Prostate gland (tissue), 2 donors: ENCODE data around the gene U2AF2. TPM values are rescaled to one million over a fixed set of nuclear protein-coding genes. Genes with fewer than 3 reads are reported as not detected.

Source experiments
- DNase-seq: peaks from one replicate; pipeline ENCODE4 v3.0.0-alpha.2; 2019; ENCODE audit warnings: low spot score
- H3K27ac ChIP-seq, 2 donors: fragments of 200-600 bp; sonication (generic); 2 replicates each; pipeline ENCODE4 v1.5.1; 2017 to 2019
- H3K27me3 ChIP-seq: fragments of 200-600 bp; sonication (generic); replicated peaks from 2 replicates; pipeline ENCODE4 v1.5.1; 2019; ENCODE audit not compliant: insufficient read depth
- H3K36me3 ChIP-seq, 2 donors: fragments of 200-600 bp; sonication (generic); 1 replicate in 1 of 2; 2 replicates in 1 of 2; pipeline versions ENCODE4 v1.5.1 to v1.8.1; 2017 to 2019
- H3K4me1 ChIP-seq: fragments of 200-600 bp; sonication (generic); replicated peaks from 2 replicates; pipeline ENCODE4 v1.5.1; 2019
- H3K4me3 ChIP-seq, 2 donors: fragments of 200-600 bp; sonication (generic); 2 replicates each; pipeline ENCODE4 v1.5.1; 2017 to 2019
- H3K9me3 ChIP-seq: fragments of 200-600 bp; sonication (generic); 2 replicates; pipeline ENCODE4 v1.5.1; 2017
- POLR2A ChIP-seq: fragments of 450-650 bp; IDR thresholded peaks from one replicate; pipeline ENCODE4 v1.6.1; 2016; ENCODE audit warnings: antibody characterized with exemption, mild to moderate bottlenecking
- POLR2AphosphoS5 ChIP-seq: sonication (generic); formaldehyde crosslinking; IDR thresholded peaks from one replicate; pipeline ENCODE4 v1.6.1; 2017; ENCODE audit warnings: antibody characterized with exemption
- WGBS: methylation state at CpG from one replicate; pipeline ENCODE4 v1.1.5; 2018; 5-methylcytosine and 5-hydroxymethylcytosine counted together
- intact Hi-C: fragments of 100-400 bp; cut with DNase I; formaldehyde crosslinking; loops from one replicate; pipeline ENCODE4 v1.14.2; 2022
- total RNA-seq, 2 donors: library from RNA; depleted of rRNA; stranded (reverse); fragments of >200 nt; gene quantifications; one replicate each; pipeline ENCODE4 v1.1.0, GENCODE V29; 2016
- TF ChIP-seq, protein P1 (sequence below), 4 experiments: fragments of 200-600 bp in 2 of 4; fragments of 450-650 bp in 2 of 4; sonication (generic) in 2 of 4; IDR thresholded peaks; 1 replicate in 3 of 4; 2 replicates in 1 of 4; pipeline ENCODE4 v1.5.1; 2016 to 2019; ENCODE audit warnings: antibody characterized with exemption in 4 of 4, mild to moderate bottlenecking in 2 of 4, moderate library complexity in 2 of 4

U2AF2 gene
- total RNA-seq, 2 donors from 2014 or later: 99.2 to 224 TPM

GRCh38 chr19:55687281-55688201 lies 32.7 kb downstream of the U2AF2 start:
- TF ChIP-seq, protein P1, sequence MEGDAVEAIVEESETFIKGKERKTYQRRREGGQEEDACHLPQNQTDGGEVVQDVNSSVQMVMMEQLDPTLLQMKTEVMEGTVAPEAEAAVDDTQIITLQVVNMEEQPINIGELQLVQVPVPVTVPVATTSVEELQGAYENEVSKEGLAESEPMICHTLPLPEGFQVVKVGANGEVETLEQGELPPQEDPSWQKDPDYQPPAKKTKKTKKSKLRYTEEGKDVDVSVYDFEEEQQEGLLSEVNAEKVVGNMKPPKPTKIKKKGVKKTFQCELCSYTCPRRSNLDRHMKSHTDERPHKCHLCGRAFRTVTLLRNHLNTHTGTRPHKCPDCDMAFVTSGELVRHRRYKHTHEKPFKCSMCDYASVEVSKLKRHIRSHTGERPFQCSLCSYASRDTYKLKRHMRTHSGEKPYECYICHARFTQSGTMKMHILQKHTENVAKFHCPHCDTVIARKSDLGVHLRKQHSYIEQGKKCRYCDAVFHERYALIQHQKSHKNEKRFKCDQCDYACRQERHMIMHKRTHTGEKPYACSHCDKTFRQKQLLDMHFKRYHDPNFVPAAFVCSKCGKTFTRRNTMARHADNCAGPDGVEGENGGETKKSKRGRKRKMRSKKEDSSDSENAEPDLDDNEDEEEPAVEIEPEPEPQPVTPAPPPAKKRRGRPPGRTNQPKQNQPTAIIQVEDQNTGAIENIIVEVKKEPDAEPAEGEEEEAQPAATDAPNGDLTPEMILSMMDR (IDR thresholded peaks at IDR 0.05): no peak
- no peak for TF ChIP-seq POLR2A
- no peak for TF ChIP-seq POLR2AphosphoS5
- no peak overlapping the region for H3K4me3 ChIP-seq
- DNase-seq: no peak
- intact Hi-C loops: no loop called here
- no peaks in the 10 kb centered on the region for H3K9me3 ChIP-seq
- peaks cover 0 to 22% of the 10 kb centered on the region in 2 donors for H3K36me3 ChIP-seq
- no peak overlapping the region for H3K27ac ChIP-seq
- no peaks in the 10 kb centered on the region for H3K27me3 ChIP-seq
- 89% methylated on average over 22 of the region's 22 CpGs for WGBS
- peaks cover 6% of the 10 kb centered on the region for H3K4me1 ChIP-seq

DNA sequence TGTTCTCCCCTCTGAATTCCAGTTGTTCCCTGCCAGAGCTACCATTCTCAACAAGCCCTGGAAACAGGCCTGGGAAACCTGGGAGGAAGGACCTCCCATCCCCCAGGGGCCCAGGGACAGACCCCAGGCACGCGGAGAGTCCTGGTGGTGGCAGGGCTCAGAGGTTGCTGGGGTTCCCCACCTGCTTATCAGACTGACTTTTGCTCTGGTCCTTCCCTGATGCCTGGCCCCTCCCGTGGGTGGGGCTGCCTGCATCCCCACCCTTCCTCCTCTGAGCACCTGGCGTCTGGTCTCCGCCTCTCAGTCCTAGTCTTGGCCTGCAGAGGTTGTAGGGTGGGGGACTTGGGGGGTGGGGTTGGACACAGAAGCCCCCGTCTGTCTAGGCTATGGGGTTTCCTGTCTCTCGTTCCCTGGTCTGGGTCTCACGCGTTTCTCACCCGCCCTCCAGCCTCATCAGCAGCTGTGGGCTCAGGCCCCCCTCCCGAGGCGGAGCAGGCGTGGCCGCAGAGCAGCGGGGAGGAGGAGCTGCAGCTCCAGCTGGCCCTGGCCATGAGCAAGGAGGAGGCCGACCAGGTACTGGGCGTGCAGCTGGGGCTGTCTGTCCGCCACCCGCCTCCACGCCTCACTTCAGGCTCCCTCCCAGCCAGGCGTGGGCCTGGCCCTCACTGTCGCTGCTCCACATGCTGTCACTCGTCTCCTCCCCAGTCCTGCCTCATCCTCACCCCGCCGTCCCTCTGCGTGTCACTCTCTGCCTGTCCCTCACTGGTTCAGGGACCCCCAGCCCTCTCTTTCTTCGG lies 33.8 kb downstream of the U2AF2 start:
- Histone ChIP-seq H3K9me3 (no peaks in the 10 kb centered on the region), H3K27me3 (no peaks in the 10 kb centered on the region), H3K36me3 (peaks cover 2 to 32% of the 10 kb centered on the region in 2 donors), H3K4me3 (no peak overlapping the region), H3K27ac (no peak overlapping the region), H3K4me1 (peaks cover 6% of the 10 kb centered on the region)
- DNase-seq: no peak
- WGBS: 62% methylated on average over 27 of the region's 27 CpGs
- TF ChIP-seq, protein P1 (IDR thresholded peaks at IDR 0.05): no peak
- TF ChIP-seq POLR2AphosphoS5 (no peak), POLR2A (no peak)
- intact Hi-C loops: no loop called here

DNA sequence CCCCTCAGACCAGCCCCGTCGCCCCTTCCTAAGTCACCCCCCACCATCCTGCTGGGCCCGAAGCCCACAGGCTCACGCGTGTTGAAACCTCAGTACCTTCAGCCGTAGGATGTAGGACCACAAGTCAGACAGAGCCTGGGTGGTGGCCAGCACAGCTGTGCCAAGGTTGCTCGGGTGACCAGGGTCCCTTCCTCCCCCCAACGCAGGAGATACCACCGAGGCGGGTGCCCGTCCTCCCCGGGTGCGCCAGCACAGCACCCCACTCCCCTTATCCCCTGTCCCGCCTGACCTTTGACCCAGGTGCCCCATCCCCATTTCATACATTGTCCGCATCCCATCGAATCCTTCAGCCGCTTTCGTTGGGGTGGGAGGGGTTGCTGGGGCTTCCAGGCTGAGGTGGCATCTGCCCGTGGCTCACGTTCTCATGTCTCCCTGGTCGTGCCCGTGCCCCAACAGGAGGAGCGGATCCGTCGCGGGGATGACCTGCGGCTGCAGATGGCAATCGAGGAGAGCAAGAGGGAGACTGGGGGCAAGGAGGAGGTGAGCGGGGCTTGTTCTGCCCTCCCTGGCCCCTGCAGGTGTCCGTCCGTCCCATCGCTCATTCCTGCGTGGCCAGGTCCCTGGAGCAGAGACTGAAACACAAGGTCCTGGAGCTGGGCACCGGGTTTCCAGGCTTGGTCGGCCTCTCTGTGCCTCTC lies 34.7 kb downstream of the U2AF2 start:
- TF ChIP-seq, protein P1 (IDR thresholded peaks at IDR 0.05): no peak
- TF ChIP-seq POLR2AphosphoS5: no peak
- no peak for TF ChIP-seq POLR2A
- no peak for DNase-seq
- Histone ChIP-seq H3K9me3 (no peaks in the 10 kb centered on the region), H3K27ac (no peak overlapping the region), H3K27me3 (no peaks in the 10 kb centered on the region), H3K4me3 (no peak overlapping the region), H3K4me1 (peaks cover 4% of the 10 kb centered on the region), H3K36me3 (peaks cover 2 to 41% of the 10 kb centered on the region in 2 donors)
- intact Hi-C loops: no loop called here
- WGBS: 96% methylated on average over 35 of the region's 35 CpGs

- 93% methylated on average over 20 of the region's 25 CpGs for WGBS
- Histone ChIP-seq H3K27me3 (no peaks in the 10 kb centered on the region), H3K4me1 (no peaks in the 10 kb centered on the region), H3K36me3 (peaks cover 2 to 48% of the 10 kb centered on the region in 2 donors), H3K9me3 (no peaks in the 10 kb centered on the region), H3K27ac (no peak overlapping the region), H3K4me3 (no peak overlapping the region)
- DNase-seq: no peak
- no peak for TF ChIP-seq POLR2A
- TF ChIP-seq, protein P1 (IDR thresholded peaks at IDR 0.05): no peak
- no peak for TF ChIP-seq POLR2AphosphoS5
- intact Hi-C loops: no loop called here
These were observed 35.4 kb downstream of the U2AF2 start for GRCh38 chr19:55690109-55690768.
